Loucy (cell line): Measurements from ENCODE around the gene TREML1.

Source experiments
- H2AFZ ChIP-seq: fragments of 200-600 bp; sonication (generic); 2 replicates; pipeline ENCODE4 v1.6.0; 2016; ENCODE audit warnings: antibody characterized with exemption, mild to moderate bottlenecking, low read length, moderate library complexity
- H3F3A ChIP-seq: fragments of 200-600 bp; 2 replicates; pipeline ENCODE4 v1.6.0; 2016; ENCODE audit warnings: antibody characterized with exemption, low read depth, mild to moderate bottlenecking
- H3K27me3 ChIP-seq: fragments of 200-600 bp; sonication (generic); 2 replicates; pipeline ENCODE4 v1.6.1; 2014; ENCODE audit warnings: low read length, mild to moderate bottlenecking; ENCODE audit not compliant: insufficient read depth, poor library complexity, severe bottlenecking
- H3K36me3 ChIP-seq: fragments of 200-600 bp; sonication (generic); 2 replicates; pipeline ENCODE4 v1.6.1; 2016; ENCODE audit warnings: low read length; ENCODE audit not compliant: insufficient read depth
- H3K4me1 ChIP-seq: fragments of 200-600 bp; sonication (generic); 2 replicates; pipeline ENCODE4 v1.5.1; 2014; ENCODE audit warnings: low read length, mild to moderate bottlenecking; ENCODE audit not compliant: insufficient read depth, poor library complexity, severe bottlenecking
- H3K4me2 ChIP-seq: fragments of 200-600 bp; sonication (generic); 2 replicates; pipeline ENCODE4 v1.6.0; 2014; ENCODE audit warnings: antibody characterized with exemption, low read length, low read depth, mild to moderate bottlenecking; ENCODE audit not compliant: poor library complexity, severe bottlenecking
- H3K4me3 ChIP-seq: fragments of 200-600 bp; sonication (generic); 2 replicates; pipeline ENCODE4 v1.5.1; 2014; ENCODE audit warnings: low read length, mild to moderate bottlenecking, mixed read lengths; ENCODE audit not compliant: poor library complexity, severe bottlenecking
- H3K79me2 ChIP-seq: fragments of 200-600 bp; sonication (generic); 2 replicates; pipeline ENCODE4 v1.6.1; 2014; ENCODE audit warnings: low read length; ENCODE audit not compliant: insufficient read depth
- H3K9ac ChIP-seq: fragments of 200-600 bp; sonication (generic); 2 replicates; pipeline ENCODE4 v1.6.0; 2014; ENCODE audit warnings: mild to moderate bottlenecking, low read depth, low read length, moderate library complexity; ENCODE audit not compliant: poor library complexity, severe bottlenecking
- H3K9me2 ChIP-seq: fragments of 200-600 bp; sonication (generic); replicated peaks from 2 replicates; pipeline ENCODE4 v1.6.1; 2016; ENCODE audit warnings: low read depth, low read length, mixed read lengths
- H3K9me3 ChIP-seq: fragments of 200-600 bp; sonication (generic); 2 replicates; pipeline ENCODE4 v1.6.1; 2014; ENCODE audit warnings: mild to moderate bottlenecking, antibody characterized with exemption, low read length, low read depth; ENCODE audit not compliant: insufficient read depth
- H4K20me1 ChIP-seq: fragments of 200-600 bp; sonication (generic); 2 replicates; pipeline ENCODE4 v1.6.0; 2014; ENCODE audit warnings: antibody characterized with exemption, low read length, mild to moderate bottlenecking; ENCODE audit not compliant: insufficient read depth, poor library complexity, severe bottlenecking
- CTCF ChIP-seq: fragments of 200-600 bp; sonication (generic); conservative IDR thresholded peaks from 2 replicates; pipeline ENCODE4 v1.5.1; 2014; ENCODE audit warnings: mild to moderate bottlenecking, antibody characterized with exemption, low read length
- EZH2phosphoT487 ChIP-seq: fragments of 200-600 bp; IDR thresholded peaks from 2 replicates; pipeline ENCODE4 v1.6.1; 2018; ENCODE audit warnings: antibody characterized with exemption, mild to moderate bottlenecking, moderate library complexity, borderline replicate concordance

Gene TREML1

GRCh38 chr6:41111017-41111416 is 43.1 kb downstream of the TREML1 start:
- Histone ChIP-seq H3K9ac (no peak overlapping the region), H4K20me1 (no peaks in the 10 kb centered on the region), H3K9me3 (no peaks in the 10 kb centered on the region), H3K4me2 (no peak overlapping the region), H3K4me3 (no peak overlapping the region), H3K79me2 (no peaks in the 10 kb centered on the region), H3K36me3 (no peaks in the 10 kb centered on the region), H3K4me1 (no peaks in the 10 kb centered on the region), H2AFZ (no peak overlapping the region), H3K27me3 (no peaks in the 10 kb centered on the region), H3K9me2 (no peaks in the 10 kb centered on the region), H3F3A (no peaks in the 10 kb centered on the region)
- TF ChIP-seq CTCF = no peak
- no peak for TF ChIP-seq EZH2phosphoT487

GRCh38 chr6:41103847-41104246 is 50.3 kb downstream of the TREML1 start:
- H3K36me3 ChIP-seq = peaks cover 30% of the 10 kb centered on the region; the same call in 1 of the 2 replicates
- H2AFZ ChIP-seq = no peak overlapping the region
- no peaks in the 10 kb centered on the region for H3K4me1 ChIP-seq
- no peak overlapping the region for H3K4me3 ChIP-seq
- H3K9ac ChIP-seq = no peak overlapping the region
- peaks cover 8% of the 10 kb centered on the region for H4K20me1 ChIP-seq
- H3K9me3 ChIP-seq = no peaks in the 10 kb centered on the region
- no peaks in the 10 kb centered on the region for H3K79me2 ChIP-seq
- no peaks in the 10 kb centered on the region for H3K9me2 ChIP-seq
- no peaks in the 10 kb centered on the region for H3F3A ChIP-seq
- H3K4me2 ChIP-seq = no peak overlapping the region
- TF ChIP-seq EZH2phosphoT487 (no peak), CTCF (no peak)
- no peaks in the 10 kb centered on the region for H3K27me3 ChIP-seq

- H2AFZ ChIP-seq = no peak overlapping the region
- no peaks in the 10 kb centered on the region for H3F3A ChIP-seq
- no peaks in the 10 kb centered on the region for H3K4me1 ChIP-seq
- H3K4me3 ChIP-seq = no peak overlapping the region
- no peaks in the 10 kb centered on the region for H3K9me3 ChIP-seq
- H3K79me2 ChIP-seq = no peaks in the 10 kb centered on the region
- H3K27me3 ChIP-seq = no peaks in the 10 kb centered on the region
- no peak overlapping the region for H3K4me2 ChIP-seq
- no peak overlapping the region for H3K9ac ChIP-seq
- no peaks in the 10 kb centered on the region for H3K9me2 ChIP-seq
- TF ChIP-seq CTCF (no peak), EZH2phosphoT487 (no peak)
- peaks cover 15% of the 10 kb centered on the region for H4K20me1 ChIP-seq
- peaks cover 59% of the 10 kb centered on the region for H3K36me3 ChIP-seq
Observed at GRCh38 chr6:41100871-41101287, 53.3 kb downstream of the TREML1 start.
